ENCODE results near the gene CYP4F22. TPM values are rescaled to one million over a fixed set of nuclear protein-coding genes. Genes with fewer than 3 reads are reported as not detected.

CYP4F22 gene
- total and polyA plus RNA-seq, 2 donors from 2014 or later, result 0.09 TPM; not detected in 1

DNA sequence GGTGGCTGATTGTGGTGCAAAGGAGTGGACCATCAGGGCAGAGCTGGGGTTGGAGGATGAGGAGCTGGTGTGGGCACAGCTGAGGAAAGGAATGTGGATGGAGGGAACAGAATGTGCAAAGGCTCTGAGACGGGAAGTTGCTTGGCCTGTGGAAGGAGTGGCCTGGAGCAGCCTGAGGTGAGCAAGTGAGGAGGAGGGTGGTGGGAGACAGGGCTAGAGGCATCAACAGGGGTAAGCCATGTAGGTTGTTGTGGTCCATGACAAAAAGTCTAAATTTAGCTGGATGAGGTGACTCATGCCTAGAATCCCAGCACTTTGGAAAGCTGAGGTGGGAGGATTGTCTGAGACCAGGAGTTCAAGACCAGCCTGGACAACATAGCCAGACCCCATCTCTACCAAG is 9.5 kb downstream of the CYP4F22 start:
- no peak overlapping the region for H3K9ac ChIP-seq (ENCODE audit: low read length in 3 of 3)
- intact Hi-C loops (cut with DNase I), result no loop called here
- no peak overlapping the region for H3K4me3 ChIP-seq (ENCODE audit: low read length in 3 of 3)
- H3K9me3 ChIP-seq (ENCODE audit: control insufficient read depth in 2 of 3, insufficient read depth in 1 of 3, low read length in 3 of 3), result no peaks in the 10 kb centered on the region
- no peaks in the 10 kb centered on the region for H3K27me3 ChIP-seq (ENCODE audit: control insufficient read depth, insufficient read depth, low read length)
- H3K36me3 ChIP-seq (ENCODE audit: control insufficient read depth in 2 of 3, insufficient read depth in 3 of 3, low read length in 3 of 3), result no peaks in the 10 kb centered on the region
- DNase-seq (no peak), FAIRE-seq (no peak)
- no peak for TF ChIP-seq CTCF (IDR thresholded peaks at IDR 0.05; ENCODE audit: borderline replicate concordance, extremely low read depth, insufficient read depth)
- no peaks in the 10 kb centered on the region for H3K4me1 ChIP-seq (ENCODE audit: control insufficient read depth in 2 of 3, insufficient read depth in 2 of 3, low read depth in 1 of 3, low read length in 3 of 3)
- no peak overlapping the region for H3K27ac ChIP-seq (ENCODE audit: low read depth in 2 of 2, low read length in 2 of 2)

DNA sequence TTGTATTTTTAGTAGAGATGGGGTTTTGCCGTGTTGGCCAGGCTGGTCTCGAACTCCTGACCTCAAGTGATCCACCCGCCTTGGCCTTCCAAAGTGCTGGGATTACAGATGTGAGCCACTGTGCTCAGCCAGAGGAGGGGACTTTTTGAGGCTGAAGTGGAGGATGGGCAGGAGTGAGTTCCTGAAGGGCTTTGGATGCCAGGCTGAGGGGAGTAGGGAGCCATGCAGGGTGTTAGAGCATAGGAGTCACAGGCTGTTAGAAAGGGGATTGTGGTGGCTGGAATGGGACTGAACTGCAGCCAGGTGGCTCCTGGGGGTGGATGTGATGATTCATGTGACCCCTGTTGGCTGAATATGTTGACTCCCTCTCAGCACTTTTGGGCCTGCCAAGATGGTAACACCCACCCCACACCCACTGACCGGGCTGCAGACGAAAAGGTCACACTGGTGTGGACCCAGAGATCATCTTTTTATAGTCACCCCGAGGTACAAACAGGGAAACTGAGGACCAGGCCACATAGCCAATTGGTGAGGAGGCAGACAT is 11.2 kb downstream of the CYP4F22 start:
- no peaks in the 10 kb centered on the region for H3K4me1 ChIP-seq (ENCODE audit: control insufficient read depth in 2 of 3, insufficient read depth in 2 of 3, low read depth in 1 of 3, low read length in 3 of 3)
- no peak overlapping the region for H3K9ac ChIP-seq (ENCODE audit: low read length in 3 of 3)
- no peak for FAIRE-seq
- DNase-seq, result no peak
- no peak for TF ChIP-seq CTCF (IDR thresholded peaks at IDR 0.05; ENCODE audit: borderline replicate concordance, extremely low read depth, insufficient read depth)
- no peaks in the 10 kb centered on the region for H3K9me3 ChIP-seq (ENCODE audit: control insufficient read depth in 2 of 3, insufficient read depth in 1 of 3, low read length in 3 of 3)
- intact Hi-C loops (cut with DNase I), result no loop called here
- H3K36me3 ChIP-seq (ENCODE audit: control insufficient read depth in 2 of 3, insufficient read depth in 3 of 3, low read length in 3 of 3), result no peaks in the 10 kb centered on the region
- H3K27ac ChIP-seq (ENCODE audit: low read depth in 2 of 2, low read length in 2 of 2), result no peak overlapping the region
- H3K4me3 ChIP-seq (ENCODE audit: low read length in 3 of 3), result no peak overlapping the region
- no peaks in the 10 kb centered on the region for H3K27me3 ChIP-seq (ENCODE audit: control insufficient read depth, insufficient read depth, low read length)

DNA sequence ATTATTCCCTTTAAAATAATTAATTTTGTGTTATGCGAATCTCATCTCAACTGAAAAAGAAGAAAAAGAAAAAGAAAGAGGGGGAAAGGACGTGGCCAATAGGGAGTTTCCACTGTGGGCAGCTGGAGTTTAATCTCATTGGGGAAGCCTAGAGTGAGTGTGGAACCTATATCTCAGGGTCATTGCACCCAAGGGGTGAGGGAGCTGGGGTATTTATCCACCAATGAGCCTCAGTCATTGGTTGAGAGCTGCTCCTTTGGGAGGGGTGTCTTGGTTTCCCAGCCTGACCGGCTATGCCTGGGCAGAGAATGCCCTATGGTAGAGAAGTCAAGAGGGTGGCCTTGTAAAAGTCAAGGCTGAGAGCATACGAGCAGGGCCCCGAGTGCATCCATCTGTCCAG is 16.5 kb downstream of the CYP4F22 start:
- no peak for TF ChIP-seq CTCF (IDR thresholded peaks at IDR 0.05; ENCODE audit: borderline replicate concordance, extremely low read depth, insufficient read depth)
- no peak overlapping the region for H3K4me3 ChIP-seq (ENCODE audit: low read length in 3 of 3)
- FAIRE-seq (no peak), DNase-seq (no peak)
- H3K27me3 ChIP-seq (ENCODE audit: control insufficient read depth, insufficient read depth, low read length), result no peaks in the 10 kb centered on the region
- H3K4me1 ChIP-seq (ENCODE audit: control insufficient read depth in 2 of 3, insufficient read depth in 2 of 3, low read depth in 1 of 3, low read length in 3 of 3), result no peaks in the 10 kb centered on the region
- H3K27ac ChIP-seq (ENCODE audit: low read depth in 2 of 2, low read length in 2 of 2), result no peak overlapping the region
- no peaks in the 10 kb centered on the region for H3K9me3 ChIP-seq (ENCODE audit: control insufficient read depth in 2 of 3, insufficient read depth in 1 of 3, low read length in 3 of 3)
- intact Hi-C loops (cut with DNase I), result no loop called here
- no peak overlapping the region for H3K9ac ChIP-seq (ENCODE audit: low read length in 3 of 3)
- H3K36me3 ChIP-seq (ENCODE audit: control insufficient read depth in 2 of 3, insufficient read depth in 3 of 3, low read length in 3 of 3), result no peaks in the 10 kb centered on the region

- FAIRE-seq (no peak), DNase-seq (no peak)
- H3K27me3 ChIP-seq (ENCODE audit: control insufficient read depth, insufficient read depth, low read length), result no peaks in the 10 kb centered on the region
- no peak overlapping the region for H3K27ac ChIP-seq (ENCODE audit: low read depth in 2 of 2, low read length in 2 of 2)
- TF ChIP-seq CTCF (IDR thresholded peaks at IDR 0.05; ENCODE audit: borderline replicate concordance, extremely low read depth, insufficient read depth), result no peak
- no peaks in the 10 kb centered on the region for H3K4me1 ChIP-seq (ENCODE audit: control insufficient read depth in 2 of 3, insufficient read depth in 2 of 3, low read depth in 1 of 3, low read length in 3 of 3)
- no peak overlapping the region for H3K9ac ChIP-seq (ENCODE audit: low read length in 3 of 3)
- H3K36me3 ChIP-seq (ENCODE audit: control insufficient read depth in 2 of 3, insufficient read depth in 3 of 3, low read length in 3 of 3), result no peaks in the 10 kb centered on the region
- intact Hi-C loops (cut with DNase I), result no loop called here
- H3K9me3 ChIP-seq (ENCODE audit: control insufficient read depth in 2 of 3, insufficient read depth in 1 of 3, low read length in 3 of 3), result no peaks in the 10 kb centered on the region
- H3K4me3 ChIP-seq (ENCODE audit: low read length in 3 of 3), result no peak overlapping the region
Observed at GRCh38 chr19:15525291-15525690, 17.0 kb downstream of the CYP4F22 start.
